ENCODE results near the gene SMIM13.
"Not testable (repeated sequence)": the region's sequence is repeated elsewhere in the genome, so short reads cannot be mapped to it uniquely, and the experiment has no call there.

Gene SMIM13

GRCh38 chr6:11083956-11084355 is 9.7 kb upstream of the SMIM13 start:
- DNase-seq (ENCODE audit: low read depth in 2 of 2): no peak

DNA sequence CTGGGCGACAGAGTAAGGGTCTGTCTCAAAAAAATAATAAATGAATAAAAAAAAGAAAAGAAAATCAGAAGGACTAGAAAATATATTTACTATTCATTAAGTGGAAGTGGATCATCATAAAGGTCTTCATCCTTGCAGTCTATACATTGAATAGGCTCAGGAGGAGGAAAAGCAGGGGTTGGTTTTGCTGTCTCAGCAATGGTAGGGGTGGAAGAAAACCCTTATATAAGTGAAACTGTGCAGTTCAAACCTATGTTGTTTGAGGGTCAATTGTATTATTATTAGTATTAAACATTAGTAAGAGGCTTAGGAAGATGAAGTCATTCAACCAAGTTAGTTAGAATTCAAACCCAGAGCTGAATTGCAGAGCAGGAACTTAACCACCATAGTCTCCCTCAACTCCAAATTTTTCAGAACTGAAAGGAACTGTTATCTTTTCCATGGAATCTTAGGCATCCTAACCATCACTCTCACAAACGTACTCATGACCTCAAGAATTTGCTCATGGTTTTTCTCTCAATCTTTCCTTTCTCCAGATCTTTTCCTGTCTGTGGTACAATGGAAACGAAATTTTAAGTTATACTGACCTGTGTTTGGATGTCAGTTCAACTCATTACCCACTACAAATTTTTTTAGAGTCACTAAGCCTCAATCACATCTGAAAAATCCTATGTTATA is 7.7 kb upstream of the SMIM13 start:
- DNase-seq (ENCODE audit: low read depth in 2 of 2): no peak

DNA sequence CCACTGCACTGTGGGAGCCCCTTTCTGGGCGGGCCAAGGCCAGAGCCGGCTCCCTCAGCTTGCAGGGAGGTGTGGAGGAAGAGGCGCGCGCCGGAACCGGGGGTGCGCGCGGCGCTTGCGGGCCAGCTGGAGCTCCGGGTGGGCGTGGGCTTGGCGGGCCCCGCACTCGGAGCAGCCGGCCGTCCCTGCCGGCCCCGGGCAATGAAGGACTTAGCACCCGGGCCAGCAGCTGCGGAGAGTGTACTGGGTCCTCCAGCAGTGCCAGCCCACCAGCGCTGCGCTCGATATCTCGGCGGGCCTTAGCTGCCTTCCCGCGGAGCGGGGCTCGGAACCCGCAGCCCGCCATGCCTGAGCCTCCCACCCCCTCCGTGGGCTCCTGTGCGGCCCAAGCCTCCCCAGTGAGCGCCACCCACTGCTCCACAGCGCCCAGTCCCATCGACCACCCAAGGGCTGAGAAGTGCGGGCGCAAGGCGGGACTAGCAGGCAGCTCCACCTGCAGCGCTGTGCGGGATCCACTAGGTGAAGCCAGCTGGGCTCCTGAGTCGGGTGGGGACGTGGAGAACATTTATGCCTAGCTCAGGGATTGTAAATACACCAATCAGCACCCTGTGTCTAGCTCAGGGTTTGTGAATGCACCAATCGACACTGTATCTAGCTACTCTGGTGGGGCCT is 6.4 kb upstream of the SMIM13 start:
- not testable (repeated sequence) for DNase-seq (ENCODE audit: low read depth in 2 of 2)

DNA sequence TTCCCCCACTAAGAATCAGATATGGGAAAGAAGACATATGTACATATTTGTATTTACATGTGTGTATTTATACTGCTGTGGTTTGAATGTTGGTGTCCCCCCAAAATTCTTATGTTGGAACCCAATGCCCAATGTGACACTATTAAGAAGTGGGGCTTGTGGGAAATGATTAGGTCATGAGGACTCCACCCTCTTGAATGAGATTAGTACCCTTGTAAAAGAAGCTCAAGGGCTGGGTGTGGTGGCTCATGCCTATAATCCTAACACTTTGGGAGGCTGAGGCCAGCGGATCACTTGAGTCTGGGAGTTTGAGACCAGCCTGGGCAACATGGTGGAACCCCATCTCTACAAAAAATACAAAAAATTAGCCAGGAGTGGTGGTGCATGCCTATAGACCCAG is 3.9 kb upstream of the SMIM13 start:
- no peak for DNase-seq (ENCODE audit: low read depth in 2 of 2)

DNA sequence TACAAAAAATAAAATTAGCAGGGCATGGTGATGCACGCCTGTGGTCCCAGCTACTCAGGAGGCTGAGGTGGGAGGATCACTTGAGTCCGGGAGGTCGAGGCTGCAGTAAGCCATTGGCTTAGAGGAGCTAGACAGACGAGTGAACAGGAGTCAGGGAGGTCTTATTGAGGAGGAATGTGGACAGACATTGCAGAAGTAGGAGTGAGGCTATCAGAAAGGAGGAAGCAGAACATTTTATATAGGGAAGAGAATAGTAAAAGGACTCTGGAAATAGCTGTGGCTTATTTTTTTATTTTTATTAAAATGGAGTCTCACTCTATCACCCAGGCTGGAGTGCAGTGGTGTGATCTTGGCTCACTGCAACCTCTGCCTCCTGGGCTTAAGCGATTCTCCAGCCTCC is 2.5 kb upstream of the SMIM13 start:
- DNase-seq (ENCODE audit: low read depth in 2 of 2): not testable (repeated sequence)

- peak in 1 of 2 donors; percentile 6 for DNase-seq (ENCODE audit: low read depth in 2 of 2)
Observed at GRCh38 chr6:11092668-11093375, 812 bp upstream of the SMIM13 start.

GRCh38 chr6:11093376-11093625 is 333 bp upstream of the SMIM13 start:
- no peak for DNase-seq (ENCODE audit: low read depth in 2 of 2)

GRCh38 chr6:11094411-11094851 is 797 bp downstream of the SMIM13 start:
- peak; percentile 4 to 22 for DNase-seq (ENCODE audit: low read depth in 2 of 2)

- DNase-seq (ENCODE audit: low read depth in 2 of 2): no peak
Observed at GRCh38 chr6:11094941-11095340, 1.3 kb downstream of the SMIM13 start.

GRCh38 chr6:11096109-11096508 is 2.5 kb downstream of the SMIM13 start:
- no peak for DNase-seq (ENCODE audit: low read depth in 2 of 2)

GRCh38 chr6:11097476-11097875 is 3.8 kb downstream of the SMIM13 start:
- no peak for DNase-seq (ENCODE audit: low read depth in 2 of 2)

- no peak for DNase-seq (ENCODE audit: low read depth in 2 of 2)
Observed at GRCh38 chr6:11098004-11098403, 4.4 kb downstream of the SMIM13 start.

- no peak for DNase-seq (ENCODE audit: low read depth in 2 of 2)
Observed at GRCh38 chr6:11101417-11101816, 7.8 kb downstream of the SMIM13 start.

GRCh38 chr6:11103065-11103464 is 9.4 kb downstream of the SMIM13 start:
- no peak for DNase-seq (ENCODE audit: low read depth in 2 of 2)

- DNase-seq (ENCODE audit: low read depth in 2 of 2): no peak
Observed at GRCh38 chr6:11108726-11109125, 15.1 kb downstream of the SMIM13 start.

DNA sequence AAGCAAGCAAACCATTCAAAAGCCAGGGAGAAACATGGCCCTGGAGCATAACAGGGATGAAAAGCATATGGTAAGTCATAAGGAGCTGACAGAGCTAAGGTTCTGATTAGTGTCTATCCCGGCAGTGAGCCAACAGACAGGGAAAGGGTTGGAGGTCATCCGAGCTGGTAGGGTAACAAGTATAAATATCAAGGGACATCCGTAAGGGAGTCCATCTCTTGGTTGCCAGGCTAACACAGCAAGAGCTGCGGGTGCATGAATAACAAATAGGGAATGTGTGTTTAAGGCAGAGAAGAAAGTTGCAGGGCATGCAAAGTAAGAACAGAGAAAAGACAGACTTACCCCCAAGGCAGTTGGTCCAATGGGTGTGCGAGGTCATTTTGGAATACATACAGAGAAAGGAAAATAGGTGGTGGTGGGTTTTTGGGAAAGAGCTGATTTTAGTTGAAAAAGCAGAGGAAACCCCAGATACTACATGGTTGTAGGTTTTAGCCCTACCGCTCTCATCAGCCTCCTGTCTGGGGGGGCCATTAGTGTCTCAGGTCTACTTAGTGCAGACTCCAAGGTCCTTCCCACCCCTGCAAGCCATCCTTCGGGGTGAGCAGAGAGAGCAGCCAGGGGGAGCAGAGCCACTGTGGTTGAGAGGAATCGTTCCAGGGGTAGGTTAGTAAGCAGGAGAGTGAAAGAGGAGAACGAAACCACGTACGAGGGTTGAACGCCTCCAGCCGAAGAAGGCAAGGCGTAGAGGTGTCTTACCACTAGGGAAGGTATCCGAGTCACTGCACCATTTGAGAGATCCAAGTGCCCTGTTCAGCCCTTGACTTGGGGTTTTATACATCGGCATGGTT is 17.5 kb downstream of the SMIM13 start, which contains the start of gene ERVFRD-1:
Gene ERVFRD-1, minus strand, starts transcription at position 805 of the 848 bp plus-strand sequence. CDS start 6,415 bp downstream, outside the sequence.
- DNase-seq (ENCODE audit: low read depth in 2 of 2): no peak

DNA sequence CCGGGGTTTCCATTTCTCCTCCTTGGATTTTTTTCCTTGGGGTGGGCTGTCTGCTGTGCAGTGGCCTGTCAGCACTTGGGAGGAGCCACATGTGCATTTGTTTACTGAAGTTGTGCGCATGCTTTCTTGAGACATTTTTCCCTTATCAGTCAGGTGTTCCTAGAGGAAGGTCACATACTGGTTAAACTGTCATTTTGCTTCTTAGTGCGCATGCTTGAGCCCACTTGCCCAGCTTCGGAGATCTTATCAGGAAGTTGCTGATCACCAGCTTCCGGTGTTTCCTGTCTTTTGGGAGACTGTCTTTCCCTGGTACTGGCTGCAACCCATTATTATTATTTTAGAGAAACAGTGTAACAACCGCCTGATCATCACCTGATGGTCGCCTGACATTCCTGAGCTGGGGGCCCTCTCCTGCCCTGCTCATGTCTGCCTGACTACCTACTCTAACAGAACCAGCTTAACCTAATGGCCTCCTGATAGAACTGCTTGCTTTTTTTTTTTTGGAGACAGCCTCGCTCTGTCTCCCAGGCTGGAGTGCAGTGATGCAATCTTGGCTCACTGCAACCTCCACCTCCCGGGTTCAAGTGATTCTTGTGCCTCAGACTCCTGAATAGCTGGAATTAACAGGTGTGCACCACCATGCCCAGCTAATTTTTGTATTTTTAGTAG is 18.3 kb downstream of the SMIM13 start:
- DNase-seq (ENCODE audit: low read depth in 2 of 2): no peak

DNA sequence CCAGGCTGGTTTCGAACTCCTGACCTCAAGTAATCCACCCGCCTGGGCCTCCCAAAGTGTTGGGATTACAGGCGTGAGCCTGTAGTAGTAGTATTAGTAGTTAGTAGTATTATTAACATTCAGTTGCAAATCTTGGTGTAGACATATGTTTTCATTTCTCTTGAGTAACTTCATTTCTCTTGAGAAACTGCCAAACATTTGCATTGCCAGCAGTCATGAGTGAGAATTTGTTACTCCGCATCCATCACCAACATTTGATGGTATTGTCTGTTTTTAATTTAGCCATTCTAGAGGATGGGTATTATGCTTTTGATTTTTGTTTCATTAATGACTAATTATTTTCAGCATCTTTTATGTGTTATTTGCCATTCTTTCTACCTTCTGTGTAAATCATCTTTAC is 19.4 kb downstream of the SMIM13 start:
- DNase-seq (ENCODE audit: low read depth in 2 of 2): no peak

- not testable (repeated sequence) for DNase-seq (ENCODE audit: low read depth in 2 of 2)
Observed at GRCh38 chr6:11115808-11116536, 22.3 kb downstream of the SMIM13 start.

DNA sequence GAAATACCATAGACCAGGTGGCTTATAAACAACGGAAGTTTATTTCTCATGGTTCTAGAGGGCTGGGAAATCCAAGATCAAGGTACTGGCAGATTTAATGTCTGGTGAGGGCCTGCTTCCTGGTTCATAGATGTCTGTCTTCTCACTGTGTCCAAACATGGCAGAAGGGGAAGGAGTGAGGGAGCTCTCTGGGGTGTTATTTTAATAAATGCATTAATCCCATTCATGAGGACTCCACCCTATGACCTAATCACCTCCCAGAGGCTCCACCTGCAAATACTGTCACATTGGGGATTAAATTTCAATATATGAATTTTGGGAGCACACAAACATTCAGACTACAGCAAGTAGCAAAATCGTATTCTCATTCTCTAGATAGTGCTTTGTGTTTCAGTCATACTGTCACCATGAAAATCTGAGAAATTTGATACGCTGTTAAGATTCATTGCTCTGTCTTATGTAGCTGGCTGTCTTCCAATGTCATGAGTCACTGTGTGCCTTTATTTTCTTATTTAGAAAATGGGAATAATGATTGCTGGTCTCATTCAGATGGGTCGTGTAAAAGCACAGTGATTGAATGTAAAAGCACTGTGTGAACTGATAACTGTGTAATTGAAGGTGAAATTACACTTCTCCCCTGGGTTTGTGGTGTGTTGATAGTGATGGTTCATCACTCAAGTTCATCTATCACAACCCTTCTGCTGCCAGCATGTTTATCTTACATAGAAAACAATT is 26.8 kb downstream of the SMIM13 start:
- no peak for DNase-seq (ENCODE audit: low read depth in 2 of 2)
